HuH-7.5 (cell line): Measurements from ENCODE around the gene RBAK.
"Not testable (repeated sequence)": the region's sequence is repeated elsewhere in the genome, so short reads cannot be mapped to it uniquely, and the experiment has no call there.

ENCODE experiments used
- DNase-seq: peaks from one replicate; pipeline ENCODE4 v3.0.0; 2011; ENCODE audit warnings: low spot score

The RBAK gene

DNA sequence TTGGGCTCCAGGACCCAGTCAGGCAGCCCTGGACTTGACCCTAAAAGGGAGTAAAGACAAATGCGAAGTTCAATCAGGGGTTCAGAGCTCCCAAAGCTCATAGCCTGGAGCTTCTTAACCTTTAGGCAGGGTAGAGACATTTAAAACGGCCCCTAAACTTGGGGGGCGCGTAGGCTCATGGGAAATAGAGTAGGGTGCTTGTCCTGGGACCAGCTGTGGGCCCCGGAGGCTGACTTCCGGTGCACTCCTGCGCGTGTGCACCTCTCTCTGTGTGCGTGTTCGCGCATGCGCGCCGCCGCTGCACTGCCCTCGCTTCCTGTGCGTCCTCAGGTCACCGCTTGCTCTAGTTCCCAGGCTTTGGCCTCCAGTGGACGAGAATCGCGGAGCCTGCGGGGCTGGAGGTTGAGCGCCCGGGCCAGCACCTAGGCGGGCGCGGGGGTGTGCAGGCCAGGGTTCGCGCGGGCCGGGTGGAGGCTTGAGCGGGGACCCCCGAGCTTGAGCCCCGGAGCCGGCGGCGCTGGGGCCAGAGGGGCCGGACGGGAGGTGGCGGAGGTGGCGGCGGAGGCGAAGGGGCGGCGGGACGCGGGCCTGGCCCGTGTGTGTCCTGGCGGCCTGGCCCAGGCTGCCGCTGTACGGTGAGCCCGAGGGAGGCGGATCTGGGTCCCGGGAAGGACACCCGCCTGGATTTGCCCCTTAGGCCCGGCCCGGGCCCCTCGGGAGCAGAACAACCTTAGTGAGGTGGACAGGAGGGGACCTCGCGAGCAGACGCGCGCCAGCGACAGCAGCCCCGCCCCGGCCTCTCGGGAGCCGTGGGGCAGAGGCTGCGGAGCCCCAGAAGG lies at the start of gene RBAK:
TSS of gene RBAK (plus strand) at position 303 of the 839 bp plus-strand sequence. CDS start 2,217 bp downstream, outside the sequence.
- peak; percentile 84 for DNase-seq

DNA sequence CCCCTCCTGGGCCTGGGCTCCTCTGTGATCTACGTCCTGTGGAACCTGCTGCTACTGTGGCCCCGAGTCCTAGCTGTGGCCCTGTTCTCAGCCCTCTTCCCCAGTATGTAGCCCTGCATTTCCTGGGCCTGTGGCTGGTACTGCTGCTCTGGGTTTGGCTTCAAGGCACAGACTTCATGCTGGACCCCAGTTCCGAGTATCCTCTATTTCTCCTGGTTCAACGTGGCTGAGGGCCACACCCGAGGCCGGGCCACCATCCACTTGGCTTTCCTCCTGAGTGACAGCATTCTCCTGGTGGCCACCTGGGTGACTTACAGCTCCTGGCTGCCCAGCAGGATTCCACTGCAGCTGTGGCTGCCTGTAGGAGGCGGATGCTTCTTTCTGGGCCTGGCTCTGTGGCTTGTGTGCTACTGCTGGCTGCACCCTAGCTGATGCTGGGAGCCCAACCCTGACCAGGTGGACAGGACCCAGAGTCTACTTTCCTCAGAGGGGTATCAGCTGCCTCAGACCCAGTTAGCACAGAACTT lies 48.9 kb upstream of the RBAK start:
- DNase-seq = no peak

- no peak for DNase-seq
These were observed 47.4 kb upstream of the RBAK start for GRCh38 chr7:4998244-4998643.

DNA sequence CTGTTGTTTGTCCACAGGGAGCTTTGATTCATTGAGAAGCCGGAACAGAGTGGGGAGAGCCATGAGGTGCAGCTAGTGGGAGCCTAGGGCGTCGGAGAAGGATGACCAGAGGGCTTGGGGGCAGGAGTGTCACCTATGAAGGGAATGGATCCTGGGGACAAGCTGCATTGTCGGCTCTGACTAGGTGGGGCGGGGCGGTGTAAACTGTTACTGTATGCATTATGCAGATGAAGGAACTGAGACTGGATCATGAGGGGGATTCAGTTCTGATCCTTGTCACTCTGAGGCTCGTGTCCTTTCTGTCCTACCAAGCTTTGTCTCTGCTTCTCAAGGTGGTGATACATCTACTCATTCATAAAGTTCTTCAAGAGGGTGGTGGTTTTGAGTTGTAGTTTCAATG lies 46.8 kb upstream of the RBAK start:
- no peak for DNase-seq

DNA sequence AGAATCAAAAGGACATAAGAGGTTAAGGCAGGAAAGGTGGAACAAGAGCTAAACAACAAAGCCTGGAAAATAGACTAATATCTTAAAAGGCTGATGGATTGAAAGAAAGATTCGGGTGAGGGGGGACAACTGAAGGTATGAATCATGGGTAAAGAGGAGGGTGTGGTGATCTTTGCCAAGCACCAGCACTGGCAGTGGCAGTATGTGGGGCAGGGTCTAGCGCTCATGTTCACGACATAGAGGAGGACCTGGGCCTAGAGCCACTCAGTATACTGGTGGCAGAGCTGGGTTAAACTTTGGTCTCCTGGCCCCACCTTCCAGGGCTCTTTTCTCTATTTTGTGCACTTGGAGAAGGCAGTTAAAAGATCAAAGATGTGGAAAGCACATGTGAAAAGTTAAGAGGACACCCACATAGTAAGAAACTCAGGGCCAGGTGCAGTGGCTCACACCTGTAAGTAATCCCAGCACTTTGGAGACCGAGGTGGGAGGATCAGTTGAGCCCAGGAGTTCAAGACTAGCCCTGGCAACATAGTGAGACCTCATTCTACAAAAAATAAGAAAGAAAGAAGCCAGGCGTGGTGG lies 46.2 kb upstream of the RBAK start:
- DNase-seq = no peak

DNA sequence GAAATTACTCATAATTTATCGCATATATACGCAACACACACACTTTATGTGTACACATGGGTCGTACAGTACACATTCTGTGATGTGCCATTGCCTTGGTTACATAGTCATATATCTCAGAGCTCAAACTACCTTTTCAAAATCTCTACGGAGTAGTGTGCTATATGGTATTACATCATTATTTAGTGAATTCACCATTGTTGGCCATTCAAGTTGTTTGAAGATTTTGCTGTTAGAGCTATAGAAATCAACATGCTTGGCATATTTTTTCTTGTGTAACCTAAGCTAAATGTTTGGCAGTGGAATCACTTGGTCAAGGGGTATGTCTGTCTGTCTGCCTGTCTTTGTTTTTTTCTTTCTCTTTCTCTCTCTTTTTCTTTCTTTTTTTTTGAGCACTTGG lies 44.7 kb upstream of the RBAK start:
- DNase-seq = no peak

GRCh38 chr7:5001911-5002310 lies 43.7 kb upstream of the RBAK start:
- no peak for DNase-seq

DNA sequence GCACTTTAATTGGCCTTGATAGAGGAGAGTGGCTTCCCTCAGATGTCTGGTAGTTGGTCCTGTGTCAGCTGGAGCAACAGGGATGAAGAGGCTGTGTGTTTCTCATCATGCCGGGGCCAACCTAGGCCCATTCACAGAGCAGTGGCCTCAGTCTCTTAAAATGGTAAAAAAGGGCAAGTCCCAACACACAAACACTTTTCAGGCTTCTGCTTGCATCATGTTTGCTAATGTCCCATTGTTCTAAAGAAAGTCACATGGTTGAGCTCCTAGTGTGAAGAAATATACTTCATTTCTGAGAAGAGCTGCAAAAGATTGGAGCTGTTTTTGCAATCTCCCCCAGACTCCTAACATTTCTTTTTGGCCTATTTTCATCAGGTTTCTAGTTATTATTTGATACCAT lies 40.6 kb upstream of the RBAK start:
- DNase-seq = no peak

- no peak for DNase-seq
These were observed 32.7 kb upstream of the RBAK start for GRCh38 chr7:5012985-5013384.

DNA sequence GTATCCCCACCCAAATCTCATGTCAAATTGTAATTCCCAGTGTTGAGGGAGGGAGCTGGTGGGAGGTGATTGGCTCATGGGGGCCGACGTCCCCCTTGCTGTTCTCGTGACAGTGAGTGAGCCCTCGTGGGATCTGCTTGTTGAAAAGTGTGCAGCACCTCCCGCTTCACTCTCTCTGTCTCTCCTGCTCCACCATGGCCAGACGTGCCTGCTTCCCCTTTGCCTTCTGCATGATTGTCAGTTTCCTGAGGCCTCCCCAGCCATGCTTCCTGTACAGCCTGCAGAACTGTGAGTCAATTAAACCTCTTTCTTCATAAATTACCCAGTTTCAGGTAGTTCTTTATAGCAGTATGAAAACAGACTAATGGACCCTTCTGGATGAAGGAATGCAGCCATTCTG lies 29.7 kb upstream of the RBAK start:
- DNase-seq = not testable (repeated sequence)

DNA sequence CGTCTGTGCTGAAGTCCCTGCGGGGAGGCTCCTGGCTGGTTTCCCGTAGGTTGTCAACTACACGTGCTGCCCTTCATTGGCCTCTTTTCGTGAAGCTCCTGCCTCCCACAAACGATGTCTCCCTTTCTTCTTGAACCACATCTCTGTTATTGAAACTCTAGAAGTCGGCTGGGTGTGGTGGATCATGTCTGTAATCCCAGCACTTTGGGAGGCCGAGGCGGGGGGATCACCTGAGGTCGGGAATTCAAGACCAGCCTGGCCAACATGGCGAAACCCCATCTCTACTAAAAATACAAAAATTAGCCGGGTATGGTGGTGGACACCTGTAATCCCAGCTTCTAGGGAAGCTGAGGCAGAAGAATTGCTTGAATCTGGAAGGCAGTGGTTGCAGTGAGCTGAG lies 28.0 kb upstream of the RBAK start:
- not testable (repeated sequence) for DNase-seq

DNA sequence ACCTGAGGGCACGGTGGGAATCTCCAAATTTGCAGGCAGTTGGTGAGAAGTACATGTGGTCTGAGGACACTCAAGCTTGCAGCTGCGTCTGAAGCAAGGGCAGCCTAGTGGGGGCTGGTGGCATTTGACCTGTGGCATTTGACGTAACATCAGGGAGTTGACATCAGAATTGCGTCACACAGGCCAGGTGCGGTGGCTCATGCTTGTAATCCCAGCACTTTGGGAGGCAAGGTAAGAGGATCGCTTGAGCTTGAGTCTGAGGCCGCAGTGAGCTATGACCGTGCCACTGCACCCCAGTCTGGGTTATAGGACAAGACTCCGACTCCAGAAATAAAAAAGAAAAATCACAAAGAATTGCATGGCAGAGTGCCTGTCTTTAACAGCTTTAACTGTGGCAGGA lies 25.6 kb upstream of the RBAK start:
- DNase-seq = no peak

- DNase-seq = not testable (repeated sequence)
These were observed 24.6 kb upstream of the RBAK start for GRCh38 chr7:5020976-5021550.

- not testable (repeated sequence) for DNase-seq
These were observed 22.0 kb upstream of the RBAK start for GRCh38 chr7:5023626-5024025.

- DNase-seq = not testable (repeated sequence)
These were observed 17.8 kb upstream of the RBAK start for GRCh38 chr7:5027796-5028410.

- DNase-seq = not testable (repeated sequence)
These were observed 12.5 kb upstream of the RBAK start for GRCh38 chr7:5033186-5033585.

DNA sequence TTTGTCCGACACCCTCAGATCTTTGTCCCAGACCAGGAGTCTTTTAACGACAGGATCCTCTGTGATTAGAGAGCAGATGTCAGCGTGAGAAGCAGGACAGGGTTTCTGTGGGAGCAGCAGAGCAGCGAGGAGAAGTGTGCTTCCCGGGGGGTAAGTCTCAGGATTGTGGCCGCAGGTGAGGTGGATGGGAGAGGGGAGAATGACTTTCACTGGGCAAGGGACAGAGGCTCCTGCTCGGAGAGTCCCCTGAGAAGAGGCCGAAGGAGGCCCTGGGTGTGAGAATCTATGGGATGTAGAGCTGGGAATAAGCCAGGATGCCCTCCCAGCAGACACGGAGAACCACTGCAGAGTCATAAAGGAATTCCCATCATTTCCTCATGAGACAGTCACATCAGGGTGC lies 10.4 kb upstream of the RBAK start:
- no peak for DNase-seq

DNA sequence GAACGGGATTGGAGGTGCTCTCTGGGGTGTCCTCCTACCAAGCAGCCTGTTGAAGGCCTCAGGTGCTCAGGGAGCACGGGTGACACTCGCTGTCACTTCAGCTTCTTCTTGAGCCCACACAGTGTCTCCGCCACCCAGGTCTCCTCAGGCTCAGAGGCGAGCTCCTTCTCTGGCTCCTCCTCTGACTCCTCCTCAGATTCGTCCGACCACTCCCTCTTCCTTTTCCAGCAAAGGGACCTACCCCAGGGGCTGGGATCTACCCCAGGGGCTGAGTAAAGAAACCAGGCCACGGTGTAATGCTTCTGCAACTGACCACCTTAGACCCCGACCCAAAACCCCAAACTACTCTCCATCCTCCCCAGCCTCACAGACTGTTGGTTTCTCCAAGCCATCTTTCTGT lies 9.2 kb upstream of the RBAK start:
- no peak for DNase-seq

- no peak for DNase-seq
These were observed 4.6 kb upstream of the RBAK start for GRCh38 chr7:5041047-5041446.

- DNase-seq = no peak
These were observed 2.0 kb upstream of the RBAK start for GRCh38 chr7:5043661-5044060.

- DNase-seq = not testable (repeated sequence)
These were observed 705 bp downstream of the RBAK start for GRCh38 chr7:5046397-5046732.

- not testable (repeated sequence) for DNase-seq
These were observed 1.5 kb downstream of the RBAK start for GRCh38 chr7:5047127-5047526.

DNA sequence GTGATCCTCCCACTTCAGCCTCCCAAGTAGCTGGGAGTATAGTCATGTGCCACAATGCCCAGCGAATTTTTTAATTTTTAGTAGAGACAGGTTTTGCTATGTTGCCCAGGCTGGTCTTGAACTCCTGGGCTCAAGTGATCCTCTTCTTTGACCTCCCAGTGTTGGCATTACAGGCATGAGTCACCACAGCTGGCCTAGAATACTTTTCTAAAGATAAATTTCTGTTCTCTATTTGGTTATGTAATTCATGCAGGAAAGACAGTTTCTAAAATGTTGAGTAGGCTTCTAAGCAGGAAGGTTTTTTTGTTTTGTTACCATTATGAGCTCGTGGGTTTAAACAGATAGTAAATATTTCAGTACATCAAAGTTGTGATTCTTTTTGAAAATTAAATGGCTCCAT lies 5.0 kb downstream of the RBAK start:
- DNase-seq = no peak
